AG04450 (cell line): ENCODE results near the gene MED12. TPM values are rescaled to one million over a fixed set of nuclear protein-coding genes. Genes with fewer than 3 reads are reported as not detected.

Experiments
- CTCF ChIA-PET: fragments of 300-600, 350-600 bp; formaldehyde crosslinking; extraction: SDS; loops from one replicate; lab custom pipeline; 2022; ENCODE audit warnings: antibody characterized with exemption, inconsistent platforms; lab: Charles Lee
- POLR2A ChIA-PET: fragments of 350-600 bp; formaldehyde crosslinking; extraction: SDS; loops from one replicate; lab custom pipeline; 2021; ENCODE audit warnings: antibody characterized with exemption, inconsistent platforms; lab: Yijun Ruan, JAX
- DNase-seq: peaks from one replicate; pipeline ENCODE4 v3.0.0-alpha.2; 2011; ENCODE audit warnings: low read depth, low spot score
- H3K27ac ChIP-seq: one replicate; pipeline ENCODE4 v1.5.1; 2012; ENCODE audit warnings: low read depth, low read length, control low read depth
- H3K27me3 ChIP-seq: one replicate; pipeline ENCODE4 v1.6.0; 2012; ENCODE audit warnings: low read length; ENCODE audit not compliant: control insufficient read depth, insufficient read depth
- H3K4me3 ChIP-seq: 2 replicates; pipeline ENCODE4 v1.5.1; 2011; ENCODE audit warnings: mild to moderate bottlenecking, low read depth, low read length, control low read depth
- H3K9me3 ChIP-seq: 2 replicates; pipeline ENCODE4 v1.5.1; 2012; ENCODE audit warnings: low read length; ENCODE audit not compliant: control insufficient read depth, insufficient read depth
- CTCF ChIP-seq: IDR thresholded peaks from 2 replicates; pipeline ENCODE4 v1.5.1; 2011; ENCODE audit warnings: low read depth, low read length, control low read depth, inconsistent platforms
- polyA plus RNA-seq: library from polyadenylated mRNA; depleted of rRNA; stranded (reverse); fragments of >200 nt; gene quantifications from 2 replicates; pipeline ENCODE4 v1.2.3, GENCODE V29; 2011

Gene MED12
- polyA plus RNA-seq, 1 experiment, result 12.7 TPM

- ChIA-PET POLR2A (interaction anchor here (0.7 kb wide), 1 partner anchor 877 kb away, joined by 4 read pairs; no protein-coding TSS in a partner anchor), CTCF (interaction anchor here (0.7 kb wide), 1 partner anchor 34 kb away, joined by 3 read pairs; no protein-coding TSS in a partner anchor)
- peak overlapping the region; percentile 71 for H3K4me3 ChIP-seq
- no peaks in the 10 kb centered on the region for H3K9me3 ChIP-seq
- no peak for TF ChIP-seq CTCF
- H3K27me3 ChIP-seq, result peaks cover 2% of the 10 kb centered on the region
- H3K27ac ChIP-seq, result no peak overlapping the region
- DNase-seq, result no peak
These were observed 22.2 kb upstream of the MED12 start for GRCh38 chrX:71095981-71096759.

GRCh38 chrX:71096760-71097032, 21.7 kb upstream of the MED12 start:
- ChIA-PET POLR2A (no interaction called here), CTCF (interaction anchor here (0.7 to 1.6 kb wide), 2 partner anchors 33 to 81 kb away, joined by 3 to 4 read pairs; no protein-coding TSS in a partner anchor)
- Histone ChIP-seq H3K27ac (no peak overlapping the region), H3K9me3 (no peaks in the 10 kb centered on the region), H3K4me3 (peak overlapping the region; percentile 71), H3K27me3 (peaks cover 2% of the 10 kb centered on the region)
- TF ChIP-seq CTCF, result no peak
- no peak for DNase-seq

GRCh38 chrX:71098302-71098701, 20.1 kb upstream of the MED12 start:
- no peak for DNase-seq
- no peak overlapping the region for H3K27ac ChIP-seq
- no peaks in the 10 kb centered on the region for H3K9me3 ChIP-seq
- CTCF ChIA-PET, result interaction anchor here (1.0 to 1.6 kb wide), 2 partner anchors 32 to 79 kb away, joined by 4 read pairs; no protein-coding TSS in a partner anchor
- H3K27me3 ChIP-seq, result peaks cover 2% of the 10 kb centered on the region
- peak; percentile 47 for TF ChIP-seq CTCF
- no peak overlapping the region for H3K4me3 ChIP-seq
- POLR2A ChIA-PET, result no interaction called here

GRCh38 chrX:71098951-71099506, 19.4 kb upstream of the MED12 start:
- DNase-seq, result no peak
- no peak overlapping the region for H3K4me3 ChIP-seq
- H3K9me3 ChIP-seq, result no peaks in the 10 kb centered on the region
- POLR2A ChIA-PET, result no interaction called here
- no peak for TF ChIP-seq CTCF
- CTCF ChIA-PET, result interaction anchor here (0.6 to 1.4 kb wide), 3 partner anchors 13 to 318 kb away, joined by 3 read pairs; partner anchors contain the start of genes IL2RG and TAF1
- no peak overlapping the region for H3K27ac ChIP-seq
- H3K27me3 ChIP-seq, result peaks cover 2% of the 10 kb centered on the region

GRCh38 chrX:71099736-71100135, 18.7 kb upstream of the MED12 start:
- Histone ChIP-seq H3K27me3 (peaks cover 2% of the 10 kb centered on the region), H3K9me3 (no peaks in the 10 kb centered on the region), H3K4me3 (no peak overlapping the region), H3K27ac (no peak overlapping the region)
- no peak for TF ChIP-seq CTCF
- no peak for DNase-seq
- POLR2A ChIA-PET, result no interaction called here
- CTCF ChIA-PET, result interaction anchor here (0.6 to 1.4 kb wide), 3 partner anchors 12 to 318 kb away, joined by 3 read pairs; partner anchors contain the start of genes IL2RG and TAF1
